Uterus (tissue), 4 donors: ENCODE results near the gene CCSER1. TPM values are rescaled to one million over a fixed set of nuclear protein-coding genes. Genes with fewer than 3 reads are reported as not detected.

Experiments used
- DNase-seq, 2 donors: peaks; one replicate each; pipeline ENCODE4 v3.0.0-alpha.2; 2019 to 2020
- H3K27ac ChIP-seq, 2 donors: fragments of 200-600 bp; sonication (generic); 1 replicate in 1 of 2; 2 replicates in 1 of 2; pipeline ENCODE4 v1.5.1; 2016 to 2018
- H3K27me3 ChIP-seq, 2 donors: fragments of 200-600 bp; sonication (generic); one replicate each; pipeline ENCODE4 v1.5.1; 2018 to 2019; ENCODE audit warnings: control low read depth in 1 of 2
- H3K36me3 ChIP-seq, 2 donors: fragments of 200-600 bp; sonication (generic); one replicate each; pipeline ENCODE4 v1.5.1; 2019; ENCODE audit warnings: control low read depth in 1 of 2
- H3K4me1 ChIP-seq, 2 donors: fragments of 200-600 bp; sonication (generic); one replicate each; pipeline ENCODE4 v1.5.1; 2018 to 2019; ENCODE audit warnings: control low read depth in 1 of 2
- H3K4me3 ChIP-seq, 2 donors: fragments of 200-600 bp; sonication (generic); 1 replicate in 1 of 2; 2 replicates in 1 of 2; pipeline ENCODE4 v1.5.1; 2018 to 2019; ENCODE audit warnings: mild to moderate bottlenecking in 1 of 2
- H3K9me3 ChIP-seq, 2 donors: fragments of 200-600 bp; sonication (generic); one replicate each; pipeline ENCODE4 v1.5.1; 2019; ENCODE audit warnings: control low read depth in 1 of 2
- POLR2A ChIP-seq, 2 donors: fragments of 450-650 bp; IDR thresholded peaks; one replicate each; pipeline ENCODE4 v1.6.1; 2016; ENCODE audit warnings: antibody characterized with exemption in 2 of 2, mild to moderate bottlenecking in 1 of 2, moderate library complexity in 1 of 2
- intact Hi-C: fragments of 100-400 bp; cut with DNase I; formaldehyde crosslinking; loops from one replicate; pipeline ENCODE4 v1.15.1; 2023; ENCODE audit warnings: low total_unique reads
- total RNA-seq, 4 donors: library from RNA; depleted of rRNA in 3 of 4; stranded (reverse); fragments of >200 nt in 3 of 4; gene quantifications; one replicate each; pipeline versions ENCODE4 v1.1.0 to v1.2.4, GENCODE V29; 2014 to 2023
- TF ChIP-seq, protein P1 (sequence below), 4 experiments: fragments of 200-600 bp in 2 of 4; fragments of 450-650 bp in 2 of 4; sonication (generic) in 2 of 4; IDR thresholded peaks; one replicate each; pipeline ENCODE4 v1.5.1; 2016 to 2019; ENCODE audit warnings: antibody characterized with exemption in 4 of 4, mild to moderate bottlenecking in 2 of 4, moderate library complexity in 1 of 4
- donor health status: DM: yes; HTN: yes; CAD: no.

The CCSER1 gene
- total RNA-seq, 4 donors from 2014 or later: 2.8 to 54.7 (median 11.9) TPM

- intact Hi-C loops: no loop called here
- TF ChIP-seq POLR2A (IDR thresholded peaks at IDR 0.05): no peak
- TF ChIP-seq, protein P1, sequence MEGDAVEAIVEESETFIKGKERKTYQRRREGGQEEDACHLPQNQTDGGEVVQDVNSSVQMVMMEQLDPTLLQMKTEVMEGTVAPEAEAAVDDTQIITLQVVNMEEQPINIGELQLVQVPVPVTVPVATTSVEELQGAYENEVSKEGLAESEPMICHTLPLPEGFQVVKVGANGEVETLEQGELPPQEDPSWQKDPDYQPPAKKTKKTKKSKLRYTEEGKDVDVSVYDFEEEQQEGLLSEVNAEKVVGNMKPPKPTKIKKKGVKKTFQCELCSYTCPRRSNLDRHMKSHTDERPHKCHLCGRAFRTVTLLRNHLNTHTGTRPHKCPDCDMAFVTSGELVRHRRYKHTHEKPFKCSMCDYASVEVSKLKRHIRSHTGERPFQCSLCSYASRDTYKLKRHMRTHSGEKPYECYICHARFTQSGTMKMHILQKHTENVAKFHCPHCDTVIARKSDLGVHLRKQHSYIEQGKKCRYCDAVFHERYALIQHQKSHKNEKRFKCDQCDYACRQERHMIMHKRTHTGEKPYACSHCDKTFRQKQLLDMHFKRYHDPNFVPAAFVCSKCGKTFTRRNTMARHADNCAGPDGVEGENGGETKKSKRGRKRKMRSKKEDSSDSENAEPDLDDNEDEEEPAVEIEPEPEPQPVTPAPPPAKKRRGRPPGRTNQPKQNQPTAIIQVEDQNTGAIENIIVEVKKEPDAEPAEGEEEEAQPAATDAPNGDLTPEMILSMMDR (IDR thresholded peaks at IDR 0.05): no peak
- no peak overlapping the region for H3K27ac ChIP-seq
- no peaks in the 10 kb centered on the region for H3K27me3 ChIP-seq
- no peak overlapping the region for H3K4me3 ChIP-seq
- no peaks in the 10 kb centered on the region for H3K36me3 ChIP-seq
- no peaks in the 10 kb centered on the region for H3K4me1 ChIP-seq
- DNase-seq: no peak
- no peaks in the 10 kb centered on the region for H3K9me3 ChIP-seq
These were observed 943.5 kb downstream of the CCSER1 start for GRCh38 chr4:91070736-91071135.

DNA sequence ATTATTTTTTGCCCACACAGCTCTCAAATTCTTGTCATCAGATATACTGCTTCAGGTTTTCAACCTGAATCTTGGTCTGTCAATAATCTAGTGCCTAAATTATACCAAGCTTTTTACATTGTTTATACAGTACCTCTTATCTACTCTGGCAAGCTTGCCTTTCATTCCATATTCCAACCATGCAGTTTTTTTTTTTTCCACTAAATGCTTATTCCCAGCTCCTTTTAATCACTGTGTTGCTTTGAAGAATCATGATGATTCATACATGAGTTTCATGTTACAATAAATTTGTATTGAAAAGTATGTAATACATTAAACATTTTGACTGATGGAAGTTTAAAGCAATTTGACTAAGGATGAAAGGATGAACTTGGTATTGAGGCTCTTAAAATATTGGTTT is 949.0 kb downstream of the CCSER1 start:
- Histone ChIP-seq H3K4me1 (no peaks in the 10 kb centered on the region), H3K36me3 (no peaks in the 10 kb centered on the region), H3K27ac (no peak overlapping the region), H3K27me3 (no peaks in the 10 kb centered on the region), H3K4me3 (no peak overlapping the region), H3K9me3 (peaks cover 0 to 3% of the 10 kb centered on the region in 2 donors)
- no peak for DNase-seq
- intact Hi-C loops: no loop called here
- TF ChIP-seq, protein P1 (IDR thresholded peaks at IDR 0.05): no peak
- no peak for TF ChIP-seq POLR2A (IDR thresholded peaks at IDR 0.05)

DNA sequence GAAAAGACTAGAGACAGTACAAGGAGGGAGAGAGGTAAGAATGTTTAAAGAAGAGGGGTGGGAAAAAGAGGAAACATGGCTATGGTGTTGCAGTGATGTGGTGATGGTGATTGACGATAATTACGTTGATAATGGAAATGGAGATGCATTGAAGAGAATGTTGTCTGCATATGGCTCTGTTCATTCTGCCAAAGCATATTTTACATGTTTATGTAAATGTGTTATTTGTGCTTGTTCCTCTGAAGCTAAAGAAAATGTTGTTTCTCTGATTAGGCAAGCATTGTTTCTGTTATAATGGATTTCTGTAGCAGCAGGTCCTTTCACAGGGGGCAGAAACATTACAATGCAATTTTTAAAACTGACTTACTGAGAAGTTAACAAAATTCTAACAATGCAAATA is 958.8 kb downstream of the CCSER1 start:
- intact Hi-C loops: no loop called here

DNA sequence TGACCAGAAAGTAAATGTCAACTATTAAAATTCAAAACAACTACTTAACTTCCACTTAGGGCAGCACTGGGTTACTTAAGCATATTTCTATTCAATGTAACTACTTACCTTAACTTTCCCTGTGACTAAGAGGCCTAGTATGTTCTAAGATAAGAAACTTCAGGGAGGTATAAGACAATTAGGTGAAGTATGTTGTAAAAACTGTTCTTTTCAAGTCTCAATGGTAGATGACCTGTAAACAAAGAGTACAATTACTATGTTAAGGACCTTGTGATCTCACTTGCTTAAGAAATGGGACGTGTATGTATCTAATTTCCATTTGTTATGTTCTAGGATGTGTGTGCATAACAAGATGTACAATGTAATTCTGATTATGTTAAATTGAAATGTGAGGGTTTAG is 960.5 kb downstream of the CCSER1 start:
- no peaks in the 10 kb centered on the region for H3K36me3 ChIP-seq
- H3K4me1 ChIP-seq: no peaks in the 10 kb centered on the region
- intact Hi-C loops: no loop called here
- no peak overlapping the region for H3K27ac ChIP-seq
- no peak overlapping the region for H3K4me3 ChIP-seq
- no peaks in the 10 kb centered on the region for H3K27me3 ChIP-seq
- TF ChIP-seq, protein P1 (IDR thresholded peaks at IDR 0.05): no peak
- no peak for TF ChIP-seq POLR2A (IDR thresholded peaks at IDR 0.05)
- DNase-seq: no peak
- H3K9me3 ChIP-seq: no peaks in the 10 kb centered on the region

More for the DNA sequence above, 958.8 kb downstream of the CCSER1 start:
- Histone ChIP-seq H3K27me3 (no peaks in the 10 kb centered on the region), H3K9me3 (no peaks in the 10 kb centered on the region), H3K4me1 (no peaks in the 10 kb centered on the region), H3K36me3 (no peaks in the 10 kb centered on the region), H3K27ac (no peak overlapping the region), H3K4me3 (no peak overlapping the region)
- DNase-seq: no peak
- TF ChIP-seq, protein P1 (IDR thresholded peaks at IDR 0.05): no peak
- no peak for TF ChIP-seq POLR2A (IDR thresholded peaks at IDR 0.05)

GRCh38 chr4:91089178-91089577 is 962.0 kb downstream of the CCSER1 start:
- no peak overlapping the region for H3K27ac ChIP-seq
- intact Hi-C loops: no loop called here
- no peaks in the 10 kb centered on the region for H3K9me3 ChIP-seq
- DNase-seq: no peak
- no peaks in the 10 kb centered on the region for H3K36me3 ChIP-seq
- no peaks in the 10 kb centered on the region for H3K4me1 ChIP-seq
- no peak overlapping the region for H3K4me3 ChIP-seq
- no peaks in the 10 kb centered on the region for H3K27me3 ChIP-seq
- TF ChIP-seq, protein P1 (IDR thresholded peaks at IDR 0.05): no peak
- no peak for TF ChIP-seq POLR2A (IDR thresholded peaks at IDR 0.05)
